Left forelimb (tissue), 1 donor: ENCODE measurements around the gene EFCC1.
A peak's percentile ranks its signal among the peaks of the same experiment; 100 is the strongest.

ENCODE experiments used
- DNase-seq: peaks from one replicate; pipeline ENCODE4 v3.0.0-alpha.2; 2018; ENCODE audit warnings: low spot score

EFCC1 gene

DNA sequence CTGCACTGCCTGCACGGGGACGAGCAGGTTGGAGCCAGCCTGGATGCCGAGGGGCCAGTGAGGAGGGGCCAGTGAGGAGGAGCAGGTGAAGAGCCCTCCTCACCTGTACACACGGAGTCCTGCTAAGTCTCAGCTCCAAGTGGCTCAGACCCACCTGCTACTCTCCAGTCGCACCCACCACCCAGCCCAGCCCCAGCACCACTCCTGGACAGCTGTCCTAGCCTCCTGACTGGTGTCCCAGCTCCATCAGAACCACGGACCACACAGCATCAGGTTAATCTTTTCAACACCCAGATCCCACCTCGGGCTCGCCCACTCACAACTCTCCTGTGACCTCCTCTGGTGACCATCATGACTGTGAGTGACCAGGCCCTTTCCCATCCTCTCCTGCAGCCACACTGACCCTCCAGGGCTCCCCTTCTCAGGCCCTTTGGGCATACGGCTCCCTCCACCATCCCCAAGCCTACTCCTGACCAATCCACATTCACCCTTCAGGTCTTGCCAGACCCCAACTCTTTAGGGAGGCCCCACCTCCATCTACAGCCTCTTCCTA, 13.8 kb downstream of the EFCC1 start:
- no peak for DNase-seq

DNA sequence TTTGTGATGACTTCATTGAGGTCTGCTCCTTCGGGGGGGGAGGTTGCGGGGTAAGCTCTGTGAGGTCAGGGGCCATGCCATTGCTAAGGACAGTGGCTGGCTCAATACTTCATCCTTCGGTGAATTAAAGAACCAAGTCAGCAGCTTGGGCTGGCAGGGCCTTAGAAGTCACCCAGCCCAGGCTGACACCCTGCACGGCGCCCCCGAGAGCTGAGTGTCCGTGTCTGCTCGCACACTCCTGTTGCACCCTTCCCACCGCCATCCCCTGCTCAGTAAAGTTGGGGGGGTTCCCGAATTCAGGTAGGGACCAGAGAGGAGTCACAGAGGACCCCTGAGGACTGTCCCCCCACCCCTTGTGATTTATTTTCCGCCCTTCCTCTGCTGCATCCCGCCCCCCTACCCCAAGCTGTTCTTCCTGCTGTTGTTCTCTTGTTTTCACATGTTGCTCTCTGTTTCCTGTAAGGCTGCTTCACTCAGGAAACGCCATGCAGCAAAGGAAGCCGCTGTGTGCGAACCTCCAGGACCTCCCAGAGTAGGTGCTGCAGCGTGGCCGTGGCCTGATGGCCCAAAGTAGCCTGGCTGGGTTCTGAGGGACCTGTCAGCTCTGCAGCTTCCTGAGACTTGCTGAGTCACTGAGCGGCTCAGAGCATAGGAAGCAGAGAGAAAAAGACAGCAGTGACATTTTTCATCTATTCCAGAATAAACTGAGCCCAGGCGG, 14.4 kb downstream of the EFCC1 start:
- no peak for DNase-seq

GRCh38 chr3:129016356-129016719, 15.2 kb downstream of the EFCC1 start:
- no peak for DNase-seq

- no peak for DNase-seq
Measured at GRCh38 chr3:129016720-129017483, 15.8 kb downstream of the EFCC1 start.

- no peak for DNase-seq
Measured at GRCh38 chr3:129017484-129017899, 16.4 kb downstream of the EFCC1 start.

- no peak for DNase-seq
Measured at GRCh38 chr3:129018271-129018670, 17.2 kb downstream of the EFCC1 start.

- no peak for DNase-seq
Measured at GRCh38 chr3:129018751-129019150, 17.6 kb downstream of the EFCC1 start.

GRCh38 chr3:129019266-129019665, 18.2 kb downstream of the EFCC1 start:
- DNase-seq = no peak

DNA sequence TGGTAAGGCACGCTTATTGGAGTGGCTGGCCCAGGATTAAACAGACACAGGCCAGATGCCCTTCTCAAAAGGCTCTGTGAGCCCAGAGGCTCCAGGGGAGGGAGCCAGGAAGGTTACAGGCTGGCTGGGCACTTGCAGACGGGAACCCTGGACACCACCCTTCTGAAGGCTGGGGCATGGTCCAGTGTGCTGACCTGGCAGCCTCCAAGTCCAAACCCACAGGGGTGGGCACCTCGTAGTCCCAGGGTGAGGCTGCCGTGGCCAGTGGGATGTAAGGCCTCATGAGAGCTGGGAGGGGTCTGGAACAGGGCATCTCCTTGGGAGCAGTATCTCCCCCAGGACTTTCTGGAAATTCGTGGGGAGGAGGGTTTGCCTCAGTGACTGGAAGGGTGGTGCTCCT, 19.6 kb downstream of the EFCC1 start:
- DNase-seq = no peak

DNA sequence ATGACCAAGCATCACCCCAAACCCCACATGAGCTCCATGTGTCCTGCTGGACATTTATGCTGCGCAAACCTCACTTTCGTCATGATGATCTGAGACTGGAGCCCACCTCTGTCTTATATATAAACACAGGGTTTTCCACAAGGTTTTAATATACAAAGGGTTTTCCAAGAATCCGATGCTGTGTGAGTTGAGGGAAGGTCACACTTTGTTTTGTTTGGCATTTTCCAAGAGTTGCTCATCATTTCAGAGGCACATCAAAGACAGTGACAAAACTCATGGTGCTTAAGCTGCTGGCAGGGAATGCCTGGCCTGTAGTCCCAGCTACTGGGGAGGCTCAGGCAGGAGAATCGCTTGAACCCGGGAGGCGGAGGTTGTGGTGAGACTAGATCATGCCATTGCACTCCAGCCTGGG, 20.0 kb downstream of the EFCC1 start:
- DNase-seq = no peak

DNA sequence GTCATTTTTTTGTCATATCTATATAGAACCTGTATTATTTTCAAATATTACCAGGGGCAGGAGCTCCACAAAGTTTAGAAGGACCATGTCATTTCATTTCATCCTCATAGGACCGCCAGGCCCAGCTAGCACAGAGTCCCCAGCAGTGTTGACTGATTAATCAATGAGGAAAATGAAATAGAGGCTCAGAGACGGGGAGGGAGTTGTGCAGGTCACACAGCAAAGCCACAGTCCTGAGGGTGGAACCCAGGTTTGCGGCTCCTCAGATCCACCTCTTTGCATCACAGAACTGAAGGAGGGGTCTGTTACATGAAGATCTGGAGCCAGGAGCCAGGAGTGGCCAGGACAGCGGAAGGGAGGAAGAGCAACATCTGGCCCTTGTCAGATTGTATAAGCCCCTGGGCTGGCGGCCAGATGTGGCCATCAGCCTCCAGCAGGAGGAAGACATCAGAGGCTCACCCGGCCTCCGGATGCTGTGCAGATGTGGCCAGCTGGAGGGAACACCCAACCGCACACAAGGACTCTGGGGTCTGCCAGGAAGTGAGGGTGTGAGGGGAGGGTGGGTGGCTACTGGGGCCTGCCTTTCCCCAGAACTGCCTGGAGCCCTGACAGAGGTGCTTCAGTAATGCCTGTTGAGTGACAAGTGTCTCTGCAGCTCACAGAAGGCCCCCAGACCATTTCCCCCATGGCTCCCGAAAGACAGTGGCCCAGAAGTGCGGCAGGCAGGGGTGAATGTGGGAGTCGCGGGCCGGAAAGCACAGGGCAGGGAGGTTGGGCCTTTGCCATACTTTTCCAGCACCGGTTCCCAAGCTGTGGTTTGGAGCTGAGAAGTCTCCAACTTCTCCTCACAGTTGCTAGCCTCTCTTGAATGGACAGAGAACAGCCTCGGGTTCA, 21.3 kb downstream of the EFCC1 start:
- no peak for DNase-seq

DNA sequence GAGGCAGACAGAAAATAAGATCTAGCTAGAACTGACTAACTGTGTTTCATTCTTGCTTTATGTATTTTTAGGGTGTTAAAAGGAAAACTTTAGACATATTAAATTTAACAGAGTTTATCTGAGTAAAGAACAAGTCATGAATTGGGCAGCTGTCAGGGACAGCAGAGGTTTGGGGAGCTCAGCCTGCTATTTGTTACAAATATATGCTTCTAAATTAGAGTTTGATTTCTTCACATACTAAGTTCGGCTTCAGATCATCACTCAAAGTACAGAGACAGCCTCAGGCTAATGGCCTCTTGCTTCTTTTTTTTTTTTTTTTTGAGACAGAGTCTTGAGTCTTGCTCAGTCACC, 21.9 kb downstream of the EFCC1 start:
- no peak for DNase-seq

DNA sequence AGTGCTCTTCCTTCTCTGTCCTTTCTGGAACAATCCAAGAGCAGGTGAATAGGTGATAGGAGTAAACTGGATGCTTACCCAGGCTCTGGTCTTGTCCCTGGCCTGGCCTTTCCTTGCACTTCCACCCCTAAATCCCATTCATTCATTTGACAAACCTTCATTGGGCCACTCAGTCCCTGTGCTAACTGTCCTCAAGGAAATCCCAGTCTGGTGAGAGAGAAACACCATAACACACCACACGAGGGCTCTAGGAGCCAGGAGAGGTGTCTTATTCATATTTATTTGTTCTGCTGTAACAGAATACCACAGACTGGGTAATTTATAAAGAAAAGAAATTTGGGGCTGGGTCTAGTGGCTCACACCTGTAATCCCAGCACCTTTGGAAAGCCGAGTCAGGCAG, 22.8 kb downstream of the EFCC1 start:
- no peak for DNase-seq

GRCh38 chr3:129025108-129025507, 24.0 kb downstream of the EFCC1 start:
- no peak for DNase-seq

DNA sequence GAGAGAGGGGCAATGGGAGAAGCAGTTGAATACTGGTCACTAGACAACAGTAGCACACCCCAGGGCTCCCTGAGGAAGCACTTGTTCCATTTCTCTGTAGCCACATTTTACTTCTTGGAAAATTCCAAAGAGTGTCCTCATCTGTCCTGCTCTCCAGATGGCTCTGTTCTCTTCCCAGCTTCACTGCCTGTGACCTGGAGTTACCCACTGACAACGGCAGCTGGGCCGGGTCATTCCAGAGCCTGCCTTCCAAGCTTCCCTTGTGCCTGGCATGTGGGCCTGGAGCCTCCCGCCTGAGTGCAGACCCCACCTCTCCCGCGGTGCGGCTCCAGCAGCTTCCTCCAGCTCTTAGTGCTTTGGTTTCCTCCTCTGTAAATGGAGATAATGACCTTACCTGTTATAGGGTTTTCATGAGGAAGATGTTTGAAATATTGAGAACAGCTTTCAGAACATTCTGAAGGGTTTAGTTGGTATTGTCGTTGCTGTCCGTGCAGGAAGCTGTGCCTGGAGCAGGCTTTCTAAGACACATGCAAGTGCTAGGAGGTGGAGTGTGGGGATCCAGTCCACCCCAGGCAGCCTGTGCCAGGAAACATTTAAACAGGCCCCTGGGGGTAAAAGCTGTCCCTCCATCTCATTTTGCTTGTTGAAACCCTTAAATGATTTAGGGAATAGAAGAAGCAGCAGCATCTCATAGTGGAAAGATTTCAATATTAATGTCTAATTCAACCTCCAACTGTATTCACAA, 24.8 kb downstream of the EFCC1 start:
- DNase-seq = no peak

DNA sequence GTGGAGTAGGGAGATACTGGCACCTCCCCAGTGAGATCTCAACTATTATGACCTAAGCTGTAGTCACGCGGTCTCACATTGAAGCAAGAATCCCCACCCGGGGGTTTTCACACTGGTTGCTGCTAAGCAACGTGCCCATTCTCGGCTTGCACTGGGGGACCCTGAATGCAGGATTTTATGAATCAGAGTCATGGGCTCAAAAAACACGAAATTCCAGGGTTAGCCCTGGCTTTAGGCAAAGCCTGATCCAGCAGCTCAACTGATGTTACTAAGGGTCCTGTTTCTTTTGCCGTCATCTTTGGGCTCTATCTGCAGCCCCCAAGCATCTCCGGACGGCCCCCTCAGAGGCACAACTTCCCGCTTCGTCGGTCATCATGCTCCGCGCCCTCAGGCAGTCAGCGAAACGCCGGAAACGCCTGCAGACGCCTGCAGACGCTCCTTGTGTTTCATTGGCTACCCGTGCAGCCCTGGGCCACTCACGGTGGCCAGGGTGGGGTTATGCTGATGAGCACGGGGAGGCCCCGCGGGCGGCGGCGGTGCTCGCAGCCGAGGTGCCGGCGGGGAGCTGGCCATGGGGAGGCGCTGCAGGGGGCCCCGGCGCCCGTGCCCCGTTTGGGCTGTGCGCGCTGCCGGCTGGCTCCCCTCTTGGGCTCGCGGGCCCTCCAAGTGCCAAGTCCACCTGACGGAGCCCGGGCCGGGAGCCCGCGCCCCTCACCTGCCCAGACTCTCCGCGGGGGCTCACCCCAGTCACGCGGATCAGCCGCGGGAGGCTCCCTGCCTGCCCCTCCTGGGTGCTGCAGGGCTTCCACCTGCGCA, 25.8 kb downstream of the EFCC1 start:
- peak; percentile 77 for DNase-seq

- no peak for DNase-seq
Measured at GRCh38 chr3:129027544-129027880, 26.4 kb downstream of the EFCC1 start.

DNA sequence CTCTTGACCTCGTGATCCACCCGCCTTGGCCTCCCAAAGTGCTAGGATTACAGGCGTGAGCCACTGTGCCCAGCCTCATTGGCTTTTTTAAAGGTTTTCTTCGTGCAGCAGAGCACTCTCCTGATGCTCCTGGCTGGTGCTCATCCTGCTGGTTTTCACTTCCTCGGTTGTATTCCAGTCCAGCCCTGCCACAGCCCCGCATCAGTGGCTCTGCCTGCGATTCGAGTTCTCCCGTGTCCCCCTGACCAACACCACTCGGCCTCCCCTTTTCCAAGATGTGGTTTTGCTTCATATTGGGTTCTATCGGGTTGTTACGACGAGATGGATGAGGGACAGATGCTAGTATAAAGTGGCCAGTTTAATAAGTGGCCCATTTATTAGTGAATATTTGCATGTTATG, 27.8 kb downstream of the EFCC1 start:
- no peak for DNase-seq

DNA sequence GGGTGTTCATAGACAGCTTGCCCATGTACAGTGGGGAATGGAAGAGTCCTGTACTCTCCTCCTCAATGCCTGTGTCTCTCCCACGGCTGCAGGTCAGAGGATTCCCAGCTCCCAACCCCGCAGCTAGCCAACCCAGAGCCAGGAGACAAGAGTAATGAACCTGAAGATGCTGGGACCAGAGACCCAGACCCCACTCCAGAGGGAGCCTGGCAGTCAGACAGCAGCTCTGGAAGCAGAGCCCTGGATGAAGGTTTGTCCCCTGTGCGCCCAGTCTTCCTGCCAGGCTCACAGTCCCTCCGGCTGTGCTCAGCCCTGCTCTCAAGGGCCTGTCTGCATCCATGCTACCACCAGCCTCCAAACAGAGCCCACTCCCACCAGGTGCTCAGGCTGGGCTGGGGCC, 29.5 kb downstream of the EFCC1 start:
- DNase-seq = no peak

GRCh38 chr3:129031476-129032215, 30.5 kb downstream of the EFCC1 start:
- no peak for DNase-seq
